Peyer's patch (tissue), 4 donors: ENCODE data around the gene DNER.

Experiments
- POLR2A ChIP-seq, 2 donors: fragments of 450-650 bp; IDR thresholded peaks; one replicate each; pipeline ENCODE4 v1.5.1; 2017; ENCODE audit warnings: antibody characterized with exemption in 2 of 2, mild to moderate bottlenecking in 2 of 2, moderate library complexity in 2 of 2
- TF ChIP-seq, protein P1 (sequence below), 6 experiments: fragments of 450-650 bp in 4 of 6; fragments of 200-600 bp in 2 of 6; sonication (generic) in 1 of 6; IDR thresholded peaks; one replicate each; pipeline ENCODE4 v1.5.1; 2017 to 2019; ENCODE audit warnings: antibody characterized with exemption in 6 of 6, mild to moderate bottlenecking in 3 of 6, moderate library complexity in 1 of 6

DNA sequence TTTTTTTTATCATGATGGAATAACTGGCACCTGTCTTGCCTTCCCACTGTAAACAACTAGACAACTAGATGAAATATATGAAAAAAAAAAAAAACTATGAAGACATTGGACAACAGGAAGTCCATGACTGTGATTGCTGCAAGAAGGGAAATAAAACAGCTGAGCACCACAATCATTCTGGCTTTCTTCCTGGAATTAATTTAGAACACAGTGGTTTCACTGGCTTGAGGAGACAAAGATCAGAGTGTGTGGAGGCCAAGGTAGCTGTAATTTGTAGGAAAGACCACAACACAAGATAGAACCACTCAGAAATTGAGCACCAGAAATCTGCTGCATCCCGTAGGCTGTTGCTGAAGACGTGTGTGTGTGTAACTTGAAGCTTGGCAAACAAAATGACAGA, 322.2 kb downstream of the DNER start:
- TF ChIP-seq, protein P1, sequence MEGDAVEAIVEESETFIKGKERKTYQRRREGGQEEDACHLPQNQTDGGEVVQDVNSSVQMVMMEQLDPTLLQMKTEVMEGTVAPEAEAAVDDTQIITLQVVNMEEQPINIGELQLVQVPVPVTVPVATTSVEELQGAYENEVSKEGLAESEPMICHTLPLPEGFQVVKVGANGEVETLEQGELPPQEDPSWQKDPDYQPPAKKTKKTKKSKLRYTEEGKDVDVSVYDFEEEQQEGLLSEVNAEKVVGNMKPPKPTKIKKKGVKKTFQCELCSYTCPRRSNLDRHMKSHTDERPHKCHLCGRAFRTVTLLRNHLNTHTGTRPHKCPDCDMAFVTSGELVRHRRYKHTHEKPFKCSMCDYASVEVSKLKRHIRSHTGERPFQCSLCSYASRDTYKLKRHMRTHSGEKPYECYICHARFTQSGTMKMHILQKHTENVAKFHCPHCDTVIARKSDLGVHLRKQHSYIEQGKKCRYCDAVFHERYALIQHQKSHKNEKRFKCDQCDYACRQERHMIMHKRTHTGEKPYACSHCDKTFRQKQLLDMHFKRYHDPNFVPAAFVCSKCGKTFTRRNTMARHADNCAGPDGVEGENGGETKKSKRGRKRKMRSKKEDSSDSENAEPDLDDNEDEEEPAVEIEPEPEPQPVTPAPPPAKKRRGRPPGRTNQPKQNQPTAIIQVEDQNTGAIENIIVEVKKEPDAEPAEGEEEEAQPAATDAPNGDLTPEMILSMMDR (IDR thresholded peaks at IDR 0.05) = no peak
- TF ChIP-seq POLR2A (IDR thresholded peaks at IDR 0.05) = no peak
